Peyer's patch (tissue), 4 donors: Measurements from ENCODE around the gene CCDC182. TPM values are rescaled to one million over a fixed set of nuclear protein-coding genes. Genes with fewer than 3 reads are reported as not detected.

ENCODE experiments used
- DNase-seq, 3 donors: peaks; one replicate each; pipeline ENCODE4 v3.0.0-alpha.2; 2017 to 2019
- H3K27ac ChIP-seq, 4 donors: fragments of 200-600 bp; sonication (generic); one replicate each; pipeline ENCODE4 v1.5.1; 2016 to 2019
- H3K27me3 ChIP-seq, 2 donors: fragments of 200-600 bp; sonication (generic); one replicate each; pipeline ENCODE4 v1.5.1; 2019
- H3K36me3 ChIP-seq, 3 donors: fragments of 200-600 bp; sonication (generic); one replicate each; pipeline ENCODE4 v1.5.1; 2016 to 2019
- H3K4me1 ChIP-seq, 4 donors: fragments of 200-600 bp; sonication (generic); one replicate each; pipeline ENCODE4 v1.5.1; 2016 to 2019
- H3K4me3 ChIP-seq, 4 donors: fragments of 200-600 bp; sonication (generic); 1 replicate in 3 of 4; 2 replicates in 1 of 4; pipeline ENCODE4 v1.5.1; 2016 to 2019; ENCODE audit warnings: mild to moderate bottlenecking in 1 of 4
- H3K9me3 ChIP-seq, 4 donors: fragments of 200-600 bp; sonication (generic); one replicate each; pipeline ENCODE4 v1.5.1; 2016 to 2019; ENCODE audit warnings: mild to moderate bottlenecking in 1 of 4
- CTCF ChIP-seq, 6 experiments: fragments of 450-650 bp in 4 of 6; fragments of 200-600 bp in 2 of 6; sonication (generic) in 1 of 6; IDR thresholded peaks; one replicate each; pipeline ENCODE4 v1.5.1; 2017 to 2019; ENCODE audit warnings: antibody characterized with exemption in 6 of 6, mild to moderate bottlenecking in 3 of 6, moderate library complexity in 1 of 6
- POLR2A ChIP-seq, 2 donors: fragments of 450-650 bp; IDR thresholded peaks; one replicate each; pipeline ENCODE4 v1.5.1; 2017; ENCODE audit warnings: antibody characterized with exemption in 2 of 2, mild to moderate bottlenecking in 2 of 2, moderate library complexity in 2 of 2
- total RNA-seq, 4 donors: library from RNA; depleted of rRNA; stranded (reverse); fragments of >200 nt; gene quantifications; one replicate each; pipeline ENCODE4 v1.1.0, GENCODE V29; 2016

The CCDC182 gene
- total RNA-seq, 4 donors from 2014 or later: not detected

GRCh38 chr17:57735230-57735629 lies 9.9 kb downstream of the CCDC182 start:
- Histone ChIP-seq H3K9me3 (no peaks in the 10 kb centered on the region), H3K36me3 (no peaks in the 10 kb centered on the region), H3K4me1 (no peaks in the 10 kb centered on the region), H3K27me3 (no peaks in the 10 kb centered on the region), H3K4me3 (no peak overlapping the region), H3K27ac (no peak overlapping the region)
- DNase-seq: no peak
- no peak for TF ChIP-seq CTCF (IDR thresholded peaks at IDR 0.05)
- no peak for TF ChIP-seq POLR2A (IDR thresholded peaks at IDR 0.05)

GRCh38 chr17:57733085-57733484 lies 12.0 kb downstream of the CCDC182 start:
- H3K27ac ChIP-seq: no peak overlapping the region
- TF ChIP-seq POLR2A (IDR thresholded peaks at IDR 0.05): no peak
- no peak for TF ChIP-seq CTCF (IDR thresholded peaks at IDR 0.05)

GRCh38 chr17:57732062-57732461 lies 13.0 kb downstream of the CCDC182 start:
- H3K36me3 ChIP-seq: no peaks in the 10 kb centered on the region
- TF ChIP-seq CTCF (IDR thresholded peaks at IDR 0.05): no peak
- no peak for TF ChIP-seq POLR2A (IDR thresholded peaks at IDR 0.05)
- no peak overlapping the region for H3K27ac ChIP-seq
- no peaks in the 10 kb centered on the region for H3K9me3 ChIP-seq
- no peaks in the 10 kb centered on the region for H3K27me3 ChIP-seq
- H3K4me1 ChIP-seq: no peaks in the 10 kb centered on the region
- DNase-seq: no peak
- no peak overlapping the region for H3K4me3 ChIP-seq

More at GRCh38 chr17:57733085-57733484, 12.0 kb downstream of the CCDC182 start:
- Histone ChIP-seq H3K9me3 (no peaks in the 10 kb centered on the region), H3K4me1 (no peaks in the 10 kb centered on the region), H3K27me3 (no peaks in the 10 kb centered on the region), H3K4me3 (no peak overlapping the region), H3K36me3 (no peaks in the 10 kb centered on the region)
- DNase-seq: no peak

- no peak overlapping the region for H3K4me3 ChIP-seq
- no peaks in the 10 kb centered on the region for H3K27me3 ChIP-seq
- no peak overlapping the region for H3K27ac ChIP-seq
- TF ChIP-seq POLR2A (IDR thresholded peaks at IDR 0.05): no peak
- no peak for TF ChIP-seq CTCF (IDR thresholded peaks at IDR 0.05)
- H3K36me3 ChIP-seq: no peaks in the 10 kb centered on the region
- DNase-seq: peak in 1 of 3 donors; percentile 33
- H3K4me1 ChIP-seq: no peaks in the 10 kb centered on the region
- H3K9me3 ChIP-seq: no peaks in the 10 kb centered on the region
These were observed 14.9 kb downstream of the CCDC182 start for GRCh38 chr17:57730026-57730701.

- no peak overlapping the region for H3K27ac ChIP-seq
- no peaks in the 10 kb centered on the region for H3K4me1 ChIP-seq
- H3K36me3 ChIP-seq: no peaks in the 10 kb centered on the region
- H3K27me3 ChIP-seq: no peaks in the 10 kb centered on the region
- H3K4me3 ChIP-seq: no peak overlapping the region
- TF ChIP-seq POLR2A (IDR thresholded peaks at IDR 0.05) (no peak), CTCF (IDR thresholded peaks at IDR 0.05) (no peak)
- DNase-seq: peak in 1 of 3 donors; percentile 23
- no peaks in the 10 kb centered on the region for H3K9me3 ChIP-seq
These were observed 17.4 kb downstream of the CCDC182 start for GRCh38 chr17:57727630-57728175.
